Natural killer cell treated with Interleukin-12 subunit alpha and Interleukin-12 subunit beta and Interleukin-15 and Interleukin-18, amount 100 ng/mL, for 72 hours (primary cell): ENCODE results near the gene HESX1. TPM values are rescaled to one million over a fixed set of nuclear protein-coding genes. Genes with fewer than 3 reads are reported as not detected.

Experiments
- ATAC-seq, 2 donors: fragments of 150-1000 bp; cut with Tn5 transposase in 1 of 2; sonication (Bioruptor Pico), chemical (Tn5 transposase) in 1 of 2; 2 replicates each; pipeline ENCODE4 v1.10.0; 2021
- DNase-seq: peaks from one replicate; pipeline ENCODE4 v3.0.0; 2022; ENCODE audit warnings: low spot score
- H3K27ac Mint-ChIP-seq, 2 donors: 1 replicate in 1 of 2; 2 replicates in 1 of 2; pipeline ENCODE4 v1.8.0; 2022; ENCODE audit warnings: mixed read lengths in 2 of 2, mild to moderate bottlenecking in 1 of 2, moderate library complexity in 1 of 2
- H3K27me3 Mint-ChIP-seq, 2 donors: 1 replicate in 1 of 2; 2 replicates in 1 of 2; pipeline ENCODE4 v1.8.0; 2022; ENCODE audit warnings: mixed read lengths in 2 of 2
- H3K36me3 Mint-ChIP-seq: one replicate; pipeline ENCODE4 v1.8.0; 2022; ENCODE audit warnings: mixed read lengths
- H3K4me1 Mint-ChIP-seq, 2 donors: 1 replicate in 1 of 2; 2 replicates in 1 of 2; pipeline ENCODE4 v1.8.0; 2022; ENCODE audit warnings: low read depth in 2 of 2, mixed read lengths in 2 of 2, mild to moderate bottlenecking in 1 of 2
- H3K4me3 Mint-ChIP-seq: one replicate; pipeline ENCODE4 v1.8.0; 2022; ENCODE audit warnings: mixed read lengths
- H3K9me3 Mint-ChIP-seq: 2 replicates; pipeline ENCODE4 v1.8.0; 2022; ENCODE audit warnings: mixed read lengths
- total RNA-seq, 2 donors: library from RNA; stranded (reverse); gene quantifications; one replicate each; pipeline ENCODE4 v1.2.3, GENCODE V29; 2022

The HESX1 gene
- total RNA-seq, 2 donors from 2014 or later: not detected

DNA sequence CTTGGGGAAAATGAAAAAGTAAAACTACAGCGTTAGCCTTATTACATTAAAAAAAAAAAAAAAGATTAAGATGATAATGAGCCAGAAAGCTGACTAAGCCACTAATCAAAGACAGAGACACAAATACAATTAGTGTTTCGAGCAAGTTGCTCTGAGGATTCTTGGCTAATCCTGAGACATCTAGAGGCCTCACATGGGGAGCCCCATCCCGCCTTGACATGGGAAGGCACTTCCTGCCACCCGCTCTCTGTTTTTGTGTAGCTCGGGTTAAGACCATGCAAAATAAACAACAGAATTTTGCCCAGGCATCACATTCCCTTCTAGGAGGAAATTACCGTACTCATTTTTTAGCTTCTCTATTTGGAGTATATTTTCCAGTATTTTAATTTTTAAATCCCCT lies 15.3 kb downstream of the HESX1 start:
- no peak overlapping the region for H3K27ac Mint-ChIP-seq
- peaks cover 8 to 19% of the 10 kb centered on the region in 2 donors for H3K27me3 Mint-ChIP-seq
- H3K4me3 Mint-ChIP-seq: no peak overlapping the region
- H3K4me1 Mint-ChIP-seq: no peaks in the 10 kb centered on the region
- no peaks in the 10 kb centered on the region for H3K9me3 Mint-ChIP-seq
- no peak for DNase-seq
- H3K36me3 Mint-ChIP-seq: no peaks in the 10 kb centered on the region
- no peak for ATAC-seq

DNA sequence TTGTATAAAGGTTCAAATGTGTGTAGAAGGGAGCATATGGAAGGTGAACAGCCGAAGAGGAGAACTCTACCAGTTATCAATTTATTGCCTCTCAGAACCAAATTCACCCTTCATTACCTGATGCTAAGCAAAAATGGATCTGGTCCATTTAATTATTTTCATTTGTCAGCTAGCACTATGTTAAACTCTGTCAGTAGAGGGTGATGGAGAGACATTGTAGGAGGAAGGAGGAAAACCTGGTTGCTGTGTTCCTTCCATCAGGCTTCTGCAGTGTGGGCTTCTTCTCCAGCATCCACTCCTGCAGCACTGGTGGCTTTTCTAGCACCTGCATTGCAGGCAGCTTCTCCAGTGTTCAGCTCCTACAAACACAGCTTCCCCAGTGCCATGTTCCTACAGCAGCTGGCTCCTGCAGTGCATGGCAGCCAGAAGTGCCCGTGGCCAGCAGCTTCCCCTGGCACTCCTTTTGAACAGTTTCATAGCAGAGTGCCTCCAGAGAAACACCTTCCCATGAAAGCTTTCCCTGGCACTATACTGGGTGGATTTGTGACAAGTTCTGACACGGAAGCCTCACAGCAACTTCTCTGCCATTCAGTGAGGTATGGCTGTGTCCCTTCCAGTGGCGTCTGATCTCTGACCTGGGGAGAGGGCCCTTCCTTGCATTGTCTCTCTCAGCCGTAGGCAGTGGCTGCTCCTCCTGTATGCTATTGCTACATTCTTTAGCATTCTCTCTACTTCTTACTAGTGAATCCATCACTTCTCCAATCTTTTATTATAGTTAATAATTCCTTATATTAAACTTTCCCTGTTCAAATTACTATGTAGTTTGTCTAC lies 20.0 kb downstream of the HESX1 start:
- H3K27ac Mint-ChIP-seq: no peak overlapping the region
- no peak for DNase-seq
- H3K4me3 Mint-ChIP-seq: no peak overlapping the region
- H3K27me3 Mint-ChIP-seq: peaks cover 5% of the 10 kb centered on the region in 2 donors
- no peak for ATAC-seq
- no peaks in the 10 kb centered on the region for H3K36me3 Mint-ChIP-seq
- H3K9me3 Mint-ChIP-seq: no peaks in the 10 kb centered on the region
- no peaks in the 10 kb centered on the region for H3K4me1 Mint-ChIP-seq

DNA sequence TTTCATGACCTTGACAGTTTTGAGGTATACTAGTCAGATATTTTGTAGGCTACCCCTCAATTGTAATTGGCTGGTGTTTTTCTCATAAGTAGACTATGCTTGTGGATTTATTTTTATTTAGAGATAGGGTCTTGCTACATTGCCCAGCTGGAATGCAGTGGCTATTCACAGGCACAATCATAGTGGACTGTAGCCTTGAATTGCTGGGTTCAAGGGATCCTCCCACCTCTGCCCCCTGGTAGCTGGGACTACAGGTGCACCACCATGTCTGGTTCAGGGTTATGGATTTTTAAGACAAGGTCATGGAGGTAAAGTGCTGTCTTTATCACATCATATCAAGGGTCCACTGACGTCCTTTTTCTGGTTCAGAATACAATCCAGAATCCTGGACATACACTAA lies 23.7 kb downstream of the HESX1 start:
- no peak overlapping the region for H3K27ac Mint-ChIP-seq
- DNase-seq (no peak), ATAC-seq (no peak)
- H3K4me3 Mint-ChIP-seq: no peak overlapping the region
- no peaks in the 10 kb centered on the region for H3K36me3 Mint-ChIP-seq
- no peaks in the 10 kb centered on the region for H3K9me3 Mint-ChIP-seq
- H3K27me3 Mint-ChIP-seq: peaks cover 8 to 15% of the 10 kb centered on the region in 2 donors
- no peaks in the 10 kb centered on the region for H3K4me1 Mint-ChIP-seq

DNA sequence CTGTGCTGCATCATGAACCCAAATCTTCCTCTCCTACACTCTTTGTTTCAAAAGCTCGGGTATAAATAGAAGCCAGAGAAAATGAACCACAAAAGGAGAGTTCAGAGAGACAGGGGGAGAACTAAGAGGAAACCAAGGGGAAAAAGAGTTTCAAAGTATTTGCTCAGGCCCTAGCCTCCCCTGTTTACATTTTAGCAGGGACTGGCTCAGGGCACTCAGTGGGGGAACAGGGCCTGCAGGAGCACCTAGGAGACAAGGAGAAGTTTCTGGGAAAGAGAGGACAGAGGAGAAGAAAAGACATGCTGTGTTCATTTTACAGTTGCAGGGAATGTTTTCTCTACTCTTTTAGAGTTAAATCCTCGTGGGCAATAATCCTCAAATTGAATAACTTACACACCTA lies 26.1 kb downstream of the HESX1 start:
- no peak overlapping the region for H3K4me3 Mint-ChIP-seq
- ATAC-seq (no peak), DNase-seq (no peak)
- no peak overlapping the region for H3K27ac Mint-ChIP-seq
- peaks cover 0 to 3% of the 10 kb centered on the region in 2 donors for H3K4me1 Mint-ChIP-seq
- peaks cover 17 to 30% of the 10 kb centered on the region in 2 donors for H3K27me3 Mint-ChIP-seq
- no peaks in the 10 kb centered on the region for H3K36me3 Mint-ChIP-seq
- H3K9me3 Mint-ChIP-seq: no peaks in the 10 kb centered on the region

DNA sequence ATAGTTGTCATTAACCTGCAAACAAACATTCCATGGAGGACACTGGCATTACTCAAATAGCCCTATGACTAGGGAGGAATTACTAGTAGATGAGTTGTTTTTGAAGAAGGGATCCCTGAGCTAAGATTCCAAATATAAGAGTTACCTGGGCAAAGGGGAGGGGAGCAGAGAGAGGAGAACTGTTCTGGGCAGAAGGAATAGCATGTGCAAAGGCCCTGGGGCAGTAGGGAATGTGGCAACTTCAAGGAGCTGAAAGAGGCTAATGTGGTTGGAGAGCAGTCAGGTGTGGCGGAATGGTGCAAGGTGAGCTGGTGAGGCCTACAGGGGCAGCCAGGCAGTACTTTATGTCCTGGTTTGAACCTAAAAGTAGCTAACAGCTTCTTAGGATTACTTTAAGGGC lies 28.8 kb downstream of the HESX1 start:
- peaks cover 0 to 3% of the 10 kb centered on the region in 2 donors for H3K4me1 Mint-ChIP-seq
- DNase-seq (no peak), ATAC-seq (no peak)
- no peaks in the 10 kb centered on the region for H3K36me3 Mint-ChIP-seq
- no peak overlapping the region for H3K4me3 Mint-ChIP-seq
- H3K27me3 Mint-ChIP-seq: peaks cover 33 to 56% of the 10 kb centered on the region in 2 donors
- no peaks in the 10 kb centered on the region for H3K9me3 Mint-ChIP-seq
- no peak overlapping the region for H3K27ac Mint-ChIP-seq

DNA sequence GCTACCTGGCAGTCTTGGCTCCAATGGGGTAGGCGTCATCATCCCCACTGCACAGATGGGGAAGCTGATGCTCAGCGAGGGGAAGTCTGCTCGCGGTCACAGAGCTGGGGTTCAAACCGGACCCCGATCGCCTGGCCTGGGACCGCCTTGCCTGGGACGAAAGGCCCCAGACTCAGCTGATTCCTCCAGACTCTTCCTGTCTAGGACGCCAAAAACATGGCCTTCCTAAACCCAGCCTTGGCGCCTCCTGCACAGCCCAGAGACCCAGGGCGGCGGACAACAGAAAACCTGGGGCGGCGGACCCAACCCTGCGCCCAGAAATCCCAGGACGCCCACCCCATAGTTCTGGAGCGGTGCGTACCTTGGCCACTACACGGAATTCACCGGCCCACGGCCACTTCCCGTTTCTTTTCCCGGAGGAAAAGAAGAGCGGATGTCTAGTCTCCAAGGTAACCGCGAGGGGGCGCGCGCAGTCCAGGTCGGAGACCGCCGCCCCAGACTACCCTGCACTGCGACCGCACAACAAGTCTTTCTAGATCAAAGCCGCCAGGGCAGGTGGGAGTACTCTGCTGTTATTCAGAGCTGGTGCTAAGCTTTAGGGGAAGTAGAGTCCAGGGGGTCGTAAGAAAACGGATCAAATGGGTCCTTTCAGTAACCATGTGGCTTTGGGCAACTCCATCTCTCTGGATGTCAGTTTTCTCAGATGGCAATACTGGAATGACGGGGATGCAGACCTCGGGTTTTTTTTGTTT lies 29.7 kb downstream of the HESX1 start:
- DNase-seq: peak; percentile 73
- Mint-ChIP-seq H3K27me3 (peaks cover 40 to 59% of the 10 kb centered on the region in 2 donors), H3K36me3 (no peaks in the 10 kb centered on the region), H3K4me1 (peaks cover 0 to 9% of the 10 kb centered on the region in 2 donors), H3K27ac (no peak overlapping the region), H3K4me3 (peak overlapping the region; percentile 58), H3K9me3 (no peaks in the 10 kb centered on the region)
- ATAC-seq: peak; percentile 64 to 78

DNA sequence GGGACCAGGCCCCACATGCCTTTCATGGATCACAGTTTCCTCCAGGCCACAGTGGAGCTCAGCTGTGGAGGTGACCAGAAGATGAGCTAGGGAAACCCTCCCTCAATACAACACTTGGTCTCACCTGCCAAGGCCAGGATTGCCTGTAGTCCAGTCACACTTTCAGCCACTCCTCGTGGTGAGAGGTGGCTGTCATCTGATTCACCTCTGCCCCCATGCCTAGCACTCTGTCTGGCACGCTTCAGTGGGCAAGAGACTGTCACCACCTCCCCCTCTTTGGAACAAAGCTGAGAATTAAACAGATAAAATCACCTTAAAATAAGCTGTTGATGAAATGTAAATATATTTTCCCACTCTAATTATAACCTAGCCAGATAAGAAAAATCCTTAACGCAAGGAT lies 30.7 kb downstream of the HESX1 start:
- no peak overlapping the region for H3K27ac Mint-ChIP-seq

DNA sequence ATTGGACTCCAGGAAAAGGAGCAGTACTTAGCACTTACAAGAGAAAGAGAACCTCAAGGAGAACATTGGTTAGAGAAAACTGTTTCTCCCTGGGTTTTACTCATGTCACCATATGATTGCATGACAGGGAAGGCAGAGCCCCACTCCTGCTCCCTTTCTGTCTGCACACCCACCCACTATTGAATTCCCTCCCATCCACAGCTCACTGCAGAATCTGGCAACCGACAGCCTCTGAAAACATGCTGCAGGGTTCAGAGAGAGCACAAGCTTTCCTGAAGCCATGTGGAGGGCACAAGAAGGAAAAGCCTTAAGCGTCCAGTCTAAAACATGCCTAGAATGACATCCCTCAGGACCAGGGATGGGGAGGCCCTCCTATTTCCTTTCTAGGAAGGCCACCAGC lies 31.6 kb downstream of the HESX1 start:
- Mint-ChIP-seq H3K36me3 (no peaks in the 10 kb centered on the region), H3K9me3 (no peaks in the 10 kb centered on the region), H3K4me3 (no peak overlapping the region), H3K27me3 (peaks cover 45 to 55% of the 10 kb centered on the region in 2 donors), H3K27ac (no peak overlapping the region), H3K4me1 (peaks cover 5 to 15% of the 10 kb centered on the region in 2 donors)
- ATAC-seq (no peak), DNase-seq (no peak)

More for the DNA sequence above, 30.7 kb downstream of the HESX1 start:
- DNase-seq (no peak), ATAC-seq (no peak)
- H3K36me3 Mint-ChIP-seq: no peaks in the 10 kb centered on the region
- H3K4me3 Mint-ChIP-seq: no peak overlapping the region
- H3K9me3 Mint-ChIP-seq: no peaks in the 10 kb centered on the region
- peaks cover 4 to 13% of the 10 kb centered on the region in 2 donors for H3K4me1 Mint-ChIP-seq
- peaks cover 43 to 54% of the 10 kb centered on the region in 2 donors for H3K27me3 Mint-ChIP-seq

DNA sequence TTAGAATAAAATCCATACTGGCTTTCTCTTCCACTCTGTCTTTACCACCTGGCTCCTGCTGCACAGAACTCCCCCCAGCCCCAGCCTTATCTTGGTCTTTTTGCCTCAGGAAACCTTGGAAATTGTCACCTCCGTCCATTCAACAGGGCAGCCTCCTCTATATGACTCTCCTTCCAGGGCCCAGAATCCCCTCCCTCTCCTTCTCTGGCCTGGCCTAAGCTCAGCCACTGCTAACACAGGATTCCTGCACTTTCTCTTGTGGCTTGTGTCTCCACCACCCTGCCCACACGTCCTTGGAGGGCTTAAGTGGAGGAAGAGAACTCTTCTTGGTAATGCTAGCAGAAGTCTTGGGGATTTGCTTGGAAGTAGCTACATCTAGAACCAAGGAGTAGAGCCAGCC lies 33.1 kb downstream of the HESX1 start:
- no peaks in the 10 kb centered on the region for H3K36me3 Mint-ChIP-seq
- H3K9me3 Mint-ChIP-seq: no peaks in the 10 kb centered on the region
- ATAC-seq (no peak), DNase-seq (no peak)
- H3K27ac Mint-ChIP-seq: no peak overlapping the region
- no peak overlapping the region for H3K4me3 Mint-ChIP-seq
- peaks cover 55 to 66% of the 10 kb centered on the region in 2 donors for H3K27me3 Mint-ChIP-seq
- peaks cover 5 to 18% of the 10 kb centered on the region in 2 donors for H3K4me1 Mint-ChIP-seq

DNA sequence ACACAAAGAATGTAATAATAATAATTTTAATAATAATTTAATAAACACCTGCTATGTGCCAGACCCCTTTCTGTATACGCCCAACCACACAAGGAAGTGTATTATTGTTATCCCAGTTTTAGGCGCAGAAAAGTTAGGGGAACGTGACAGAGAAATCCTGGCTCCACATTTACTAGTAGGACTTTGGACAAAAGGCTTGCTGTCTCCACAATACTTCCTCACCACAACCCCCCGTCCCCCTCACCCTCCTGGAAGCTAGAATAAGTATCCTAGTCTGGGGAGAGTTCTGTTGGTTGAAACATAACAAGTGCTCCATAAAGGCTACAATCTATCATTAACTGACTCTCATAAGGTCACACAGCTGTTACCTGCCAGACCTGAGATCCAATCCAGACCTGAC lies 34.1 kb downstream of the HESX1 start:
- H3K4me3 Mint-ChIP-seq: peak overlapping the region; percentile 68
- peaks cover 60 to 64% of the 10 kb centered on the region in 2 donors for H3K27me3 Mint-ChIP-seq
- ATAC-seq (no peak), DNase-seq (no peak)
- H3K9me3 Mint-ChIP-seq: no peaks in the 10 kb centered on the region
- H3K36me3 Mint-ChIP-seq: no peaks in the 10 kb centered on the region
- no peak overlapping the region for H3K27ac Mint-ChIP-seq
- H3K4me1 Mint-ChIP-seq: peaks cover 5 to 18% of the 10 kb centered on the region in 2 donors

DNA sequence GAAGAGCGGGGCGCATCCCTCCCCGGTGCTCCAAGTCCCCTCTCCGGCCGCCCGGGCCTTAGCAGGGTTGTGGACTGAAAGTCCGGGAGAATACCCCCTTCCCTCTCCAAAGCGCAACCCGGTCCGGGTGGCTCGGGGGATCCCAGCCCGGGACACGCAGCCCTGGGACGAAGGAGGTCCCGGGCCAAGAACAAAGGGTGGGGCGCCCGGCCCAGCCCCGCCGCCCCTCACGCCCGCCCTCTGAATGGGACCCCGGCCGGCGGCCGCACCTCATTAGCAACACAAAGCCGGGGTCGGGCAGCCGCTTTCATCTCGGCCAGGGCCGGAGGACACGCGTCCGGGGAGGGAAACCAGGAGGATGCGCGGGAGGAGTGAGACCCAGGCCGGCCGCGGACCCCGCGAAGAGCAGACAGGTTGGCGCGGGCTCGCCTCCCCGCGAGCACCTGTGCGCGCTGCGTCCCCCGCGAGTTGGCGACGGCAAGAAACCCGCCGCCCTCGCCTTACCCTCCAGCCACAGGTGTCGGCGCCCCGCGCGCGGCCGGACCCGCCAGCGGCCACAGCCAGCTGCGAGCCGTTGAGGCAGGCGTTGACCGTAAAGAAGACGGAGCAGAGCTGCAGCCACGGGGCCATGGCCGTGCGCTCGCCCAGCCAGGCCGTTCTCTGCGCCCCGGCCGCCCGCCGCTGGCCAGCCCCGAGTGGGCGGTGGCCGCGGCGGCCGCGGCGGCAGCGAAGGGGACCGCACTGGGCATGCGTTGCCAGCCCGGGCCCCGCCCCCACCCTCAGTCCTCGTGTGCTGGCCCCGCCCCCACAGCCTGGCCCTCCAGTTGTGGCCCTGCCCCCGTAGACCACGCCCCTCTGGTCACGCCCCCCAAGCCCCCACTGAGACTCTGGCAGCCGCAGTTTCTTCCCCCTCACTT lies 34.9 kb downstream of the HESX1 start, which contains the start of gene IL17RD:
Gene IL17RD (minus strand): TSS at position 697 of the 917 bp plus-strand sequence. CDS start 67 bp downstream, at position 630.
- ATAC-seq (peak; percentile 91 to 94), DNase-seq (peak; percentile 76)
- Mint-ChIP-seq H3K4me3 (peak within 1 kb of the TSS; percentile 77), H3K27ac (no peak within 1 kb of the TSS), H3K9me3 (no peaks in the 10 kb centered on the region), H3K27me3 (peaks cover 60 to 67% of the 10 kb centered on the region in 2 donors), H3K4me1 (peaks cover 5 to 18% of the 10 kb centered on the region in 2 donors), H3K36me3 (no peaks in the 10 kb centered on the region)

DNA sequence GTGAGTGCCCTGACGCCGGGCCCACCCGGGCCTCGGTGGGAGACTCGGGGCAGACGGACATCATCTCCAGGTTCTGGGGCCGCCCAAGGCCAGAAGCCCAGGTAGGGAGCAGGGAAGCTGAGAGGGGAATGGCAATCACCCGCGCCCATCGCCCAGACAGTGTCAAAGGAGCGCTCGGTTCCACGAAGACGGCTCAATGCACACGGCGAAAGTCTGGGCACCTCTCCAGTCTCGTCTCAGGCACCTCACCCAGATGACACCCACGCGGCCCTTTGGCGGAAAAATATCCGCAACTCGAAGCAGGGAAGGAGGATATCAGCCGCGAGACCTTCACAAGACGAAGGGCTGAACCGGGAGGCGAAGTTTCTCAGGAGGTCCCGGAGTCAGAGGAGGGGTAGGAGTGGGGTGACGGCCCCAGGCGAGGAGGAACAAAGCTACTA lies 35.5 kb downstream of the HESX1 start:
- H3K27me3 Mint-ChIP-seq: peaks cover 58 to 63% of the 10 kb centered on the region in 2 donors
- H3K27ac Mint-ChIP-seq: no peak overlapping the region
- peaks cover 9 to 20% of the 10 kb centered on the region in 2 donors for H3K4me1 Mint-ChIP-seq
- no peak for DNase-seq
- no peaks in the 10 kb centered on the region for H3K9me3 Mint-ChIP-seq
- H3K36me3 Mint-ChIP-seq: no peaks in the 10 kb centered on the region
- H3K4me3 Mint-ChIP-seq: peak overlapping the region; percentile 77
- no peak for ATAC-seq

DNA sequence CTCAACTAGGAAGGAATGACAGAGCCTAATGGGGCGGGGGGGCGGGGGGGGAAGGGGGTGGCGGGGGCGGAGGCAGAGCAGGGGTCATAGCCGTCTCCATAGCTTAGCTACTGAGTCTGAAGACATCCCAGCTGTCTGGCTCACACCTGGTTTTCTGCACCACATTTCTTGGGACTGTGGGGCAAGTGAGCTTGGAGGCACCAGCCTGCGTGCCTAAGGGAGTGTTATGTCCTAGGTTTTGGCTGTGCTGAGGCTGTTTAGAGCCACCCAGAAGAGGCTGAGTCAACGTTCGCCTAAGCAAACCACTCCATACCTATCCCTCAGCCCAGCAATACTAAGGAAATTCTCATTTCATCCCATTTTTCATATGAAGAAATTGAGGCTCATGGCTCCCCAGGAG lies 36.0 kb downstream of the HESX1 start:
- H3K4me1 Mint-ChIP-seq: peaks cover 14 to 24% of the 10 kb centered on the region in 2 donors
- no peaks in the 10 kb centered on the region for H3K36me3 Mint-ChIP-seq
- peak overlapping the region; percentile 77 for H3K4me3 Mint-ChIP-seq
- peaks cover 55 to 58% of the 10 kb centered on the region in 2 donors for H3K27me3 Mint-ChIP-seq
- no peak for ATAC-seq
- DNase-seq: no peak
- no peaks in the 10 kb centered on the region for H3K9me3 Mint-ChIP-seq
- H3K27ac Mint-ChIP-seq: no peak overlapping the region
